Peyer's patch (tissue), 4 donors: ENCODE data around the gene FBLN5. TPM values are rescaled to one million over a fixed set of nuclear protein-coding genes. Genes with fewer than 3 reads are reported as not detected.

Source experiments
- DNase-seq, 3 donors: peaks; one replicate each; pipeline ENCODE4 v3.0.0-alpha.2; 2017 to 2019
- H3K27ac ChIP-seq, 4 donors: fragments of 200-600 bp; sonication (generic); one replicate each; pipeline ENCODE4 v1.5.1; 2016 to 2019
- H3K27me3 ChIP-seq, 2 donors: fragments of 200-600 bp; sonication (generic); one replicate each; pipeline ENCODE4 v1.5.1; 2019
- H3K36me3 ChIP-seq, 3 donors: fragments of 200-600 bp; sonication (generic); one replicate each; pipeline ENCODE4 v1.5.1; 2016 to 2019
- H3K4me1 ChIP-seq, 4 donors: fragments of 200-600 bp; sonication (generic); one replicate each; pipeline ENCODE4 v1.5.1; 2016 to 2019
- H3K4me3 ChIP-seq, 4 donors: fragments of 200-600 bp; sonication (generic); 1 replicate in 3 of 4; 2 replicates in 1 of 4; pipeline ENCODE4 v1.5.1; 2016 to 2019; ENCODE audit warnings: mild to moderate bottlenecking in 1 of 4
- H3K9me3 ChIP-seq, 4 donors: fragments of 200-600 bp; sonication (generic); one replicate each; pipeline ENCODE4 v1.5.1; 2016 to 2019; ENCODE audit warnings: mild to moderate bottlenecking in 1 of 4
- POLR2A ChIP-seq, 2 donors: fragments of 450-650 bp; IDR thresholded peaks; one replicate each; pipeline ENCODE4 v1.5.1; 2017; ENCODE audit warnings: antibody characterized with exemption in 2 of 2, mild to moderate bottlenecking in 2 of 2, moderate library complexity in 2 of 2
- total RNA-seq, 4 donors: library from RNA; depleted of rRNA; stranded (reverse); fragments of >200 nt; gene quantifications; one replicate each; pipeline ENCODE4 v1.1.0, GENCODE V29; 2016
- TF ChIP-seq, protein P1 (sequence below), 6 experiments: fragments of 450-650 bp in 4 of 6; fragments of 200-600 bp in 2 of 6; sonication (generic) in 1 of 6; IDR thresholded peaks; one replicate each; pipeline ENCODE4 v1.5.1; 2017 to 2019; ENCODE audit warnings: antibody characterized with exemption in 6 of 6, mild to moderate bottlenecking in 3 of 6, moderate library complexity in 1 of 6

Gene FBLN5
- total RNA-seq, 4 donors from 2014 or later = 30.5 to 61.1 (median 51.2) TPM

DNA sequence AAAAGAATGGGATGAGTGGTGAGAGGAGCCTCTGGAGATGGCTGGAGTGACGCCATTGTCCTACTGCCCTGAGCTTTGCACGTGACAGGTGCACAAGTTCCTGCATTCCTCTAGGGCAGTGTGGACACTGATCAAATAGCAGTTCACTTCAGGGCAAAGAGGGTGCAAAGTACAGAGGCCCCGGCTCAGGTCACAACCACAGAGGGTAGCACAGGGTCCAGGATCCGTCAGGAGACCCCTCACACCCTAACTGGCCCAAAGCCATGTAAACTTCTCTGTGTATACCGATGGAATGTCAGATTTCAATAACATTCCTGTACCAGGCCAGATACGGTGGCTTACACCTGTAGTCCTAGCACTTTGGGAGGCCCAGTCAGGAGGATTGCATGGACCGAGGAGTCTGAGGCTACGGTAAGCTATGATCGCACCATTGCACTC lies 10.4 kb upstream of the FBLN5 start:
- no peak overlapping the region for H3K4me3 ChIP-seq
- no peaks in the 10 kb centered on the region for H3K27me3 ChIP-seq
- no peak overlapping the region for H3K27ac ChIP-seq
- no peaks in the 10 kb centered on the region for H3K36me3 ChIP-seq
- TF ChIP-seq POLR2A (IDR thresholded peaks at IDR 0.05) = no peak
- TF ChIP-seq, protein P1, sequence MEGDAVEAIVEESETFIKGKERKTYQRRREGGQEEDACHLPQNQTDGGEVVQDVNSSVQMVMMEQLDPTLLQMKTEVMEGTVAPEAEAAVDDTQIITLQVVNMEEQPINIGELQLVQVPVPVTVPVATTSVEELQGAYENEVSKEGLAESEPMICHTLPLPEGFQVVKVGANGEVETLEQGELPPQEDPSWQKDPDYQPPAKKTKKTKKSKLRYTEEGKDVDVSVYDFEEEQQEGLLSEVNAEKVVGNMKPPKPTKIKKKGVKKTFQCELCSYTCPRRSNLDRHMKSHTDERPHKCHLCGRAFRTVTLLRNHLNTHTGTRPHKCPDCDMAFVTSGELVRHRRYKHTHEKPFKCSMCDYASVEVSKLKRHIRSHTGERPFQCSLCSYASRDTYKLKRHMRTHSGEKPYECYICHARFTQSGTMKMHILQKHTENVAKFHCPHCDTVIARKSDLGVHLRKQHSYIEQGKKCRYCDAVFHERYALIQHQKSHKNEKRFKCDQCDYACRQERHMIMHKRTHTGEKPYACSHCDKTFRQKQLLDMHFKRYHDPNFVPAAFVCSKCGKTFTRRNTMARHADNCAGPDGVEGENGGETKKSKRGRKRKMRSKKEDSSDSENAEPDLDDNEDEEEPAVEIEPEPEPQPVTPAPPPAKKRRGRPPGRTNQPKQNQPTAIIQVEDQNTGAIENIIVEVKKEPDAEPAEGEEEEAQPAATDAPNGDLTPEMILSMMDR (IDR thresholded peaks at IDR 0.05) = no peak
- H3K4me1 ChIP-seq = no peaks in the 10 kb centered on the region
- no peaks in the 10 kb centered on the region for H3K9me3 ChIP-seq
- no peak for DNase-seq

DNA sequence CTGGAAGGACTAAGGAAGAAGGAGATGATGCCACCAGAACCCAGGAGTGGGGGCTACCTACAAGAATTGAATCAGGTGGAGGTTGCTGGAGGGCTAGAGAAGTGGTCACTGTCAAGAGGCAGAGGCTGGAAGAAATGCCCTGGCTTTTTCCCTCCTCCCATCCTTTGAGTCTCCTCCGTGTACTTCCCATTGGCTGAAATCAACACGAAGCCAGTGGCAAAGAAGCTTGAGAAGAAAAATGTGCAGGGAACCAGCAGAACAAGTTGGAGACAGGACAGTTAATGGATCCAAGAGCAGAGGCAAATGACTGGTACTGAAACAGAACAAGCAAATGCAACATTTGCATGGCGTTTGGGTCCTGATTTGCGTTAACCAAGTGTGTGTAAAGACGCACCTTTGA lies 9.1 kb upstream of the FBLN5 start:
- Histone ChIP-seq H3K36me3 (no peaks in the 10 kb centered on the region), H3K27ac (no peak overlapping the region), H3K27me3 (no peaks in the 10 kb centered on the region), H3K4me3 (no peak overlapping the region), H3K4me1 (no peaks in the 10 kb centered on the region), H3K9me3 (no peaks in the 10 kb centered on the region)
- DNase-seq = no peak
- no peak for TF ChIP-seq POLR2A (IDR thresholded peaks at IDR 0.05)

DNA sequence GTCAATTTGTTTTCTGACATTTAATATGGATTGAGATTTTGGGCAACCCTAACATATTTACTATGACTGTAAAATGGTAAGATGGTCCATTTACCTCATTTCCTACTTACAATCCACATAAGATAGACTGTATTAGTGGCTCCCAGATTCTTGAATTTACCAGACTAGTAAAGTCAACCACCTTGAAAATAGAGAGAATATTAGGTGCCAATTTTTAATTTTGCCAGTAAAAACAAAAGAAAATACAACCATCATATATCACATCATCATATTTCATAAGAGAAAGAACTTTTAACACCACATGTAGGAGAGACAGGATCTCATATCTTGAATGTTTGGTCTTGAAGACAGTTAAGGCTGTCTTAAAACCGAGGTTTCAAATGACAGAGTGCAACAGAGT lies 7.7 kb upstream of the FBLN5 start:
- no peaks in the 10 kb centered on the region for H3K9me3 ChIP-seq
- TF ChIP-seq, protein P1 (IDR thresholded peaks at IDR 0.05) = no peak
- TF ChIP-seq POLR2A (IDR thresholded peaks at IDR 0.05) = no peak
- no peaks in the 10 kb centered on the region for H3K4me1 ChIP-seq
- no peak for DNase-seq
- no peak overlapping the region for H3K27ac ChIP-seq
- no peak overlapping the region for H3K4me3 ChIP-seq
- H3K36me3 ChIP-seq = no peaks in the 10 kb centered on the region
- H3K27me3 ChIP-seq = no peaks in the 10 kb centered on the region

DNA sequence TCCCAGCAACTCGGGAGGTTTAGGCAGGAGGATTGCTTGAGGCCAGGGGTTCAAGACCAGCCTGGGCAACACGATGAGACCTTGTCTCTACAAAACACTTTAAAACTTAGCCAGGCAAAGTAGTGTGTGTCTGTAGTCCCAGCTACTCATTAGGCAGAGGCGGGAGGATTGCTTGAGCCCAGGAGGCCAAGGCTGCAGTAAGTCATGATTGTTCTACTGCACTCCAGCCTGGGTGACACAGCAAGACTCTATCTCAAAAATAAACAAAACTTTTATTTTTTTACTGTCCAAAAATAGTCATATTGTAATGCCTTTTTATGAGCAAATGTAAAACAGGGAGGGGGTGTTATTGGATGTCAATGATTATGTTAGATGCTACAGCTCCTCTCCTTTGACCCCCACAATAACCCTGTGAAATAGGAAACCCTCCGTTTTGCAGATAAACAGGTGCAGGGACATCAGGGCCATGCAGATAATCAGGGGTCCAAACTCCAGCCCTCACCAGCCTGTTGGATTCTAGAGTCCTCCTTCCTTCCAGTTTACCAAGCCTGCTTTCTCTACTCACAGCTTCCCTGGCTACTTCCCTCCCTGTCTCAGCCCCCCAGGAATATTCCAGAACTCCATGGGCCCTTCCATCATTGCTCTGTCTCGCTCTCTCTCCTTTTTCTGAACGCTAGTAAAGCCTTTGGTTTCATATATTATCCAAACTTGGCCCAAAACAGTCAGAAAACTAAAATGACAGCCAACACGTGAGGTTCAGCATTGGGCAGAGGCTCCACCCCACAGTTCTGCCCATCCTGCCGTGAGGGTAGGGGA lies 5.9 kb upstream of the FBLN5 start:
- no peak for DNase-seq
- H3K4me1 ChIP-seq = no peaks in the 10 kb centered on the region
- no peak overlapping the region for H3K4me3 ChIP-seq
- H3K36me3 ChIP-seq = no peaks in the 10 kb centered on the region
- no peaks in the 10 kb centered on the region for H3K27me3 ChIP-seq
- no peak overlapping the region for H3K27ac ChIP-seq
- no peak for TF ChIP-seq POLR2A (IDR thresholded peaks at IDR 0.05)
- TF ChIP-seq, protein P1 (IDR thresholded peaks at IDR 0.05) = no peak
- H3K9me3 ChIP-seq = no peaks in the 10 kb centered on the region

DNA sequence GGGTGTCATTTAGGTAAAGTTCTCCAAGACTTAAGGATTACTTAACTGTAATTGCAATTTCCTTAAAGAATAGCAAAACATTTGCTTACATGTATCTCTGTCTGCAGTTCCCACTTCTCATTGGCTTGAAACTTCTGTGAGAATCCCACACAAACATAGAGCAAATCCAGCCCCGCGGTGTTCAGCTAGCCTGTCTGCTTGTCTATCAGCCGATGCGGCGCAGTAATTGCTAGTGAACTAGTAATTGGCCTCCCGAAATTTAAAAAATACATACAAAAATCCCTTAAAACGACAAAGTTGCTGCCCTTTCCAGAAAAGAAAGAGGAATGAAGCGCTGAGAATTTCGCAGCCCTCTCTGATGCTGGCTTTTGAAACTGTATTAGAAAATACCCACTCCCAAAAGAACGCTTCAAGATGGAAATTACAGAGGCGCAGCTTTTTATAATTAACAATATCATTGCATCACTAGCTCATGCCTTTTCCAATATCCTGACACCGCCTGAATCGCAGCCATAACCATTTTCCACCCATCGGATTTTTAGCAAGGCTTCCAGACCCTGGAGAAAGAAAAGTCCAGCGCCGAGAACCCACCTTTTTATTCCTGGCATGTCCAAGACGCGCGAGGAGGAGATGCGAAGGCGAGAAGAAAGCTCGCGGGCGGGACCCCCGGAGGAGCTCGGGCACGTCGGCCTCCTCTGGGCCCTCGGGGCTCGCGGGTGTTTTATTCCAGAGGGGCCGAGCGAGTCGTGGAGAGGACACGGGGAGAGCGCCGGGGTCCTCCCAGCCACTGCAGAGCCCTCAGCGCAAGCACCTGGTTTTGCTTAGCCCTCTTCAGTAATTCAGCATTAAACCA lies 646 bp downstream of the FBLN5 start:
- H3K4me1 ChIP-seq = peaks cover 0 to 14% (median 0%) of the 10 kb centered on the region in 4 donors
- no peaks in the 10 kb centered on the region for H3K36me3 ChIP-seq
- H3K27ac ChIP-seq = peak overlapping the region; percentile 5 to 72 (median 38)
- no peak for TF ChIP-seq POLR2A (IDR thresholded peaks at IDR 0.05)
- TF ChIP-seq, protein P1 (IDR thresholded peaks at IDR 0.05) = no peak
- peak overlapping the region; percentile 22 to 58 (median 45) for H3K4me3 ChIP-seq
- no peaks in the 10 kb centered on the region for H3K27me3 ChIP-seq
- H3K9me3 ChIP-seq = no peaks in the 10 kb centered on the region
- no peak for DNase-seq
